Stomach (tissue), 9 donors: ENCODE measurements around the gene TUBA4B. TPM values are rescaled to one million over a fixed set of nuclear protein-coding genes. Genes with fewer than 3 reads are reported as not detected.
A peak's percentile ranks its signal among the peaks of the same experiment; 100 is the strongest.

Source experiments
- DNase-seq, 2 donors: peaks; one replicate each; pipeline versions ENCODE4 v3.0.0 to v3.0.0-alpha.2; 2013 to 2019
- H3K27ac ChIP-seq, 5 donors: fragments of 200-600 bp in 4 of 5; sonication (generic) in 4 of 5; one replicate each; pipeline ENCODE4 v1.5.1; 2013 to 2019; ENCODE audit warnings: mild to moderate bottlenecking in 1 of 5, moderate library complexity in 1 of 5
- H3K27me3 ChIP-seq, 3 donors: fragments of 200-600 bp; sonication (generic); one replicate each; pipeline ENCODE4 v1.5.1; 2017 to 2019; ENCODE audit warnings: mixed run types in 1 of 3
- H3K36me3 ChIP-seq, 4 donors: fragments of 200-600 bp; sonication (generic); 1 replicate in 3 of 4; 2 replicates in 1 of 4; pipeline ENCODE4 v1.5.1; 2016 to 2019
- H3K4me1 ChIP-seq, 4 donors: fragments of 200-600 bp; sonication (generic); one replicate each; pipeline ENCODE4 v1.5.1; 2016 to 2019
- H3K4me3 ChIP-seq, 4 donors: fragments of 200-600 bp; sonication (generic) in 3 of 4; one replicate each; pipeline ENCODE4 v1.5.1; 2016 to 2019; ENCODE audit warnings: mild to moderate bottlenecking in 1 of 4
- H3K9me3 ChIP-seq, 4 donors: fragments of 200-600 bp; sonication (generic); one replicate each; pipeline ENCODE4 v1.5.1; 2016 to 2019
- EP300 ChIP-seq: sonication (generic); formaldehyde crosslinking; IDR thresholded peaks from one replicate; pipeline ENCODE4 v1.6.1; 2017; ENCODE audit warnings: antibody characterized with exemption
- POLR2A ChIP-seq, 4 donors: fragments of 450-650 bp; IDR thresholded peaks; one replicate each; pipeline ENCODE4 v1.6.1; 2016; ENCODE audit warnings: antibody characterized with exemption in 4 of 4, control low read depth in 2 of 4, mild to moderate bottlenecking in 1 of 4, moderate library complexity in 1 of 4
- POLR2AphosphoS5 ChIP-seq, 3 donors: sonication (generic); formaldehyde crosslinking; IDR thresholded peaks; one replicate each; pipeline ENCODE4 v1.6.1; 2016; ENCODE audit warnings: antibody characterized with exemption in 3 of 3
- WGBS, 5 donors: extraction: QIAGEN DNeasy Blood & Tissue Kit in 3 of 5; methylation state at CpG; one replicate each; pipeline versions ENCODE4 v1.1.5 to v1.1.7; 2013 to 2018; 5-methylcytosine and 5-hydroxymethylcytosine counted together
- intact Hi-C: fragments of 100-400 bp; cut with DNase I; formaldehyde crosslinking; loops from one replicate; pipeline ENCODE4 v1.15.1; 2023; ENCODE audit warnings: low total_unique reads
- polyA plus RNA-seq, 3 donors: library from polyadenylated mRNA; stranded (reverse); fragments of 200-250 nt; gene quantifications; one replicate each; pipeline ENCODE4 v1.2.3, GENCODE V29; 2013
- total RNA-seq, 5 donors: library from RNA; depleted of rRNA; stranded (reverse); fragments of >200 nt; gene quantifications; one replicate each; pipeline versions ENCODE4 v1.1.0 to v1.2.3, GENCODE V29; 2014 to 2016
- TF ChIP-seq, protein P1 (sequence below), 7 experiments: fragments of 450-650 bp in 4 of 7; fragments of 200-600 bp in 3 of 7; sonication (generic) in 3 of 7; IDR thresholded peaks; one replicate each; pipeline ENCODE4 v1.5.1; 2016 to 2019; ENCODE audit warnings: antibody characterized with exemption in 7 of 7, control low read depth in 2 of 7, mild to moderate bottlenecking in 1 of 7
- donor health status: healthy with polysubstance abuse.
- donor health status: Bipolar disorder and iron deficiency.
- donor health status: healthy.

Gene TUBA4B
- total and polyA plus RNA-seq, 8 donors, result not detected

DNA sequence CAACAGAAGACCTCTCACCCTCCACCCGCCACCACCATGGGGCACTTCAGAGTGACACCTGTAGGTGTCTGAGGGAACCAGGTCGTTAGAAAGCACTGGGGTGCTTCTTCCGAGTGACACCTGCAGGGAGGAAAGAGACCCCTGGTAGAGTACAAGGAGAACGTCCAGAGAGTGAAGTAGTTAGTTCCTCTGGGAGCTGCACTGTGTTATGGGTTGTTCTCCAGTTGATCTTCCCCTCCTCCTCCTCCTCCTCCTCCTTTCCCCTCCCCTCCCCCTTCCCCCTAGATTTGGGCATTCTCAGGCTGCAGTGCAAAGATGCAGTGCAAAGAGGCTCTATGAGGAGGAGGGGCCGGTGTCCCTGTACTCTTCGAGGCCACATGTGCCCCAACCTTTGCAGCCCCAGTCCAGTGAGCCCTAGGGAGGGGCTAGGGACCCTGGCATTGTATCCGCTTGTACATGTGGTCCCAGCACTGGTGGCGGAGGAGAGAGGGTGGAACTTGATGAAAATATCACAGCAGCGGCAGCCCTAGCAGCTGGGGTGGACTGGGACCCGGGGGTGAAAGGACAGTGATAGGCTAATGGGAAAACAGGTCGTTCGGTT, 27.0 kb downstream of the TUBA4B start:
- intact Hi-C loops, result loop anchor here (10.0 kb wide), 1 partner anchor 55 kb away; the partner anchor contains the start of genes ANKZF1 and ATG9A
- Histone ChIP-seq H3K9me3 (no peaks in the 10 kb centered on the region), H3K4me3 (peak overlapping the region; percentile 51 to 74 (median 70)), H3K27ac (peak overlapping the region; percentile 96 to 100 (median 99)), H3K36me3 (peaks cover 36 to 47% (median 46%) of the 10 kb centered on the region in 4 donors), H3K4me1 (peaks cover 22 to 56% (median 36%) of the 10 kb centered on the region in 4 donors), H3K27me3 (no peaks in the 10 kb centered on the region)
- TF ChIP-seq POLR2A (IDR thresholded peaks at IDR 0.05), result no peak
- TF ChIP-seq POLR2AphosphoS5 (IDR thresholded peaks at IDR 0.05), result no peak
- no peak for TF ChIP-seq EP300
- TF ChIP-seq, protein P1, sequence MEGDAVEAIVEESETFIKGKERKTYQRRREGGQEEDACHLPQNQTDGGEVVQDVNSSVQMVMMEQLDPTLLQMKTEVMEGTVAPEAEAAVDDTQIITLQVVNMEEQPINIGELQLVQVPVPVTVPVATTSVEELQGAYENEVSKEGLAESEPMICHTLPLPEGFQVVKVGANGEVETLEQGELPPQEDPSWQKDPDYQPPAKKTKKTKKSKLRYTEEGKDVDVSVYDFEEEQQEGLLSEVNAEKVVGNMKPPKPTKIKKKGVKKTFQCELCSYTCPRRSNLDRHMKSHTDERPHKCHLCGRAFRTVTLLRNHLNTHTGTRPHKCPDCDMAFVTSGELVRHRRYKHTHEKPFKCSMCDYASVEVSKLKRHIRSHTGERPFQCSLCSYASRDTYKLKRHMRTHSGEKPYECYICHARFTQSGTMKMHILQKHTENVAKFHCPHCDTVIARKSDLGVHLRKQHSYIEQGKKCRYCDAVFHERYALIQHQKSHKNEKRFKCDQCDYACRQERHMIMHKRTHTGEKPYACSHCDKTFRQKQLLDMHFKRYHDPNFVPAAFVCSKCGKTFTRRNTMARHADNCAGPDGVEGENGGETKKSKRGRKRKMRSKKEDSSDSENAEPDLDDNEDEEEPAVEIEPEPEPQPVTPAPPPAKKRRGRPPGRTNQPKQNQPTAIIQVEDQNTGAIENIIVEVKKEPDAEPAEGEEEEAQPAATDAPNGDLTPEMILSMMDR (IDR thresholded peaks at IDR 0.05), result peak in 1 of 7 experiments; percentile 3
- WGBS, 5 donors, result 36 to 43% (median 43%) methylated on average over 12 of the region's 12 CpGs
- DNase-seq, result no peak

DNA sequence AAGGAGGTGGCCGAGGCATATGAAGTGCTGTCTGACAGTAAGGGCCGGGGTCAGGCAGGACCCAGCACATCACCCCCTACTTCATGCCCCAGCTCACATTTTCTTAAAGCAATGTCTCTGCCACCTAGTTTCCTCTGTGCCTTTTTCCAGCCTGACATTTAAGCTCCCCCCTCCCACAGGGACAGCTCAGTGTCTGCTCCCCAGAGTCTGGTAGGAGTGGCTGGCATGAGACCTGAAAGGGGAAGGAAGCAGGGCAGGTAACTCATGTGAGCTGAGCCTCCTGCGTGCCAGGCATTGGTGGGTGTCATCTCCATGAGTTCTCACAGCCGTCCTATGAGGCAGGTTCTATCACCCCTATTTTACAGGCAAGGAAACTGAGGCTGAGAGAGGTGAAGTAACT, 27.6 kb downstream of the TUBA4B start:
- Histone ChIP-seq H3K4me3 (peak overlapping the region in 2 of 4 donors; percentile 51 to 69), H3K36me3 (peaks cover 42 to 54% (median 52%) of the 10 kb centered on the region in 4 donors), H3K27ac (peak overlapping the region in 3 of 5 donors; percentile 98 to 100 (median 99)), H3K4me1 (peaks cover 22 to 62% (median 40%) of the 10 kb centered on the region in 4 donors), H3K9me3 (no peaks in the 10 kb centered on the region), H3K27me3 (no peaks in the 10 kb centered on the region)
- TF ChIP-seq EP300 (no peak), POLR2AphosphoS5 (IDR thresholded peaks at IDR 0.05) (no peak), POLR2A (IDR thresholded peaks at IDR 0.05) (no peak)
- TF ChIP-seq, protein P1 (IDR thresholded peaks at IDR 0.05), result no peak
- intact Hi-C loops, result loop anchor here (10.0 kb wide), 1 partner anchor 56 kb away; the partner anchor contains the start of genes ANKZF1 and ATG9A
- DNase-seq, result no peak
- 80 to 93% (median 92%) methylated on average over 4 of the region's 4 CpGs for WGBS, 5 donors

DNA sequence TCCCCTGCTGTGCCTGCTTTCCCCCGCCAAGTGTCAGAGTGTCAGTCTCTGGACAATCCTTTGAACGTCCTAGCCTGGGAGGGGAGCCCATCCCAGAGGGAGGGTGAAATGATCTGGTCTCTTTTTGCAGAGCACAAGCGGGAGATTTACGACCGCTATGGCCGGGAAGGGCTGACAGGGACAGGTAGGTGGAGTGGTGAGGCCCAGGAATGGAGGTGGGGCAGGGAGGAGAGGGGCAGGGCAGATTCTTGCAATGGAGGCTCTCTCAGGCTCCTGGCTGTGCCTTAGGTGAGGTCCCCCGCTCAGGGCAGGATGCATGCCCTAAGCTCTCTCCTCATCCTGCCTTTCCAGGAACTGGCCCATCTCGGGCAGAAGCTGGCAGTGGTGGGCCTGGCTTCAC, 28.5 kb downstream of the TUBA4B start:
- DNase-seq, result no peak
- 86 to 93% (median 90%) methylated on average over 7 to 8 of the region's 8 CpGs for WGBS, 5 donors
- peaks cover 22 to 72% (median 44%) of the 10 kb centered on the region in 4 donors for H3K4me1 ChIP-seq
- TF ChIP-seq, protein P1 (IDR thresholded peaks at IDR 0.05), result no peak
- TF ChIP-seq POLR2A (IDR thresholded peaks at IDR 0.05) (no peak), EP300 (no peak), POLR2AphosphoS5 (IDR thresholded peaks at IDR 0.05) (no peak)
- peaks cover 43 to 61% (median 60%) of the 10 kb centered on the region in 4 donors for H3K36me3 ChIP-seq
- H3K27me3 ChIP-seq, result no peaks in the 10 kb centered on the region
- no peaks in the 10 kb centered on the region for H3K9me3 ChIP-seq
- intact Hi-C loops, result loop anchor here (10.0 kb wide), 1 partner anchor 57 kb away; the partner anchor contains the start of genes ANKZF1 and ATG9A
- peak overlapping the region in 1 of 5 donors; percentile 100 for H3K27ac ChIP-seq
- no peak overlapping the region for H3K4me3 ChIP-seq

DNA sequence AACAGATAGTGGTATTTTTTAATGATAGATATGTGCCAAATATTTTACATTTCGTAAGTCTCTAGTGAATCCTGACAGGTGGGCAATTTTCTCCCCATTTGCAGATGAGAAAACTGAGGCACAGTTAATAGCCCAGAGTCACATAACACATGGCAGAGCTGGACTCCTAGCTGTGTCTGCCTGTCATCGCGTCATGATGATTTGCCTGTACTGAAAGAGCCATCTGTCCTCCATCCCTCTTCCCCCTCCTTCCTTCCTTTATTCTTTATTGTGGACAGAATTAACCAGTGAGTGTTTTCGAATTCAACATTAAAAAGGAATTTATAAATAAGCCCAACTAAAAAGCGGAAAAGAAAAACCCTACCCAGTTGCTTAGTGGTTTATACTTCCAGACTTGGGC, 29.3 kb downstream of the TUBA4B start:
- no peak for DNase-seq
- intact Hi-C loops, result loop anchor here (10.0 kb wide), 1 partner anchor 58 kb away; the partner anchor contains the start of genes ANKZF1 and ATG9A
- peak overlapping the region in 1 of 5 donors; percentile 100 for H3K27ac ChIP-seq
- WGBS, 5 donors, result 85 to 96% (median 91%) methylated on average over 5 of the region's 5 CpGs
- peaks cover 21 to 71% (median 44%) of the 10 kb centered on the region in 4 donors for H3K4me1 ChIP-seq
- H3K27me3 ChIP-seq, result no peaks in the 10 kb centered on the region
- peaks cover 43 to 64% (median 60%) of the 10 kb centered on the region in 4 donors for H3K36me3 ChIP-seq
- H3K9me3 ChIP-seq, result no peaks in the 10 kb centered on the region
- no peak for TF ChIP-seq POLR2AphosphoS5 (IDR thresholded peaks at IDR 0.05)
- H3K4me3 ChIP-seq, result no peak overlapping the region
